HG02870 (cell line): ENCODE data around the gene CTTNBP2NL.
"Not testable (repeated sequence)": the region's sequence is repeated elsewhere in the genome, so short reads cannot be mapped to it uniquely, and the experiment has no call there.

Experiments used
- ATAC-seq: cut with Tn5 transposase; IDR thresholded peaks from one replicate; pipeline ENCODE4 v1.9.1; 2021; ENCODE audit warnings: mild to moderate bottlenecking, moderate library complexity; ENCODE audit not compliant: unreplicated experiment

Gene CTTNBP2NL

GRCh38 chr1:112386024-112386723 is 9.8 kb upstream of the CTTNBP2NL start:
- ATAC-seq, result no peak

GRCh38 chr1:112386731-112387346 is 9.2 kb upstream of the CTTNBP2NL start:
- ATAC-seq, result no peak

- no peak for ATAC-seq
These were observed 8.2 kb upstream of the CTTNBP2NL start for GRCh38 chr1:112387807-112388206.

GRCh38 chr1:112388436-112388835 is 7.6 kb upstream of the CTTNBP2NL start:
- no peak for ATAC-seq

GRCh38 chr1:112389689-112390088 is 6.3 kb upstream of the CTTNBP2NL start:
- no peak for ATAC-seq

- ATAC-seq, result not testable (repeated sequence)
These were observed 5.7 kb upstream of the CTTNBP2NL start for GRCh38 chr1:112390335-112390734.

- no peak for ATAC-seq
These were observed 5.0 kb upstream of the CTTNBP2NL start for GRCh38 chr1:112390775-112391602.

GRCh38 chr1:112391603-112391940 is 4.4 kb upstream of the CTTNBP2NL start:
- ATAC-seq, result no peak

GRCh38 chr1:112393631-112393974 is 2.4 kb upstream of the CTTNBP2NL start:
- ATAC-seq, result no peak

- no peak for ATAC-seq
These were observed 1.3 kb upstream of the CTTNBP2NL start for GRCh38 chr1:112394743-112395062.

- ATAC-seq, result no peak
These were observed 676 bp upstream of the CTTNBP2NL start for GRCh38 chr1:112395256-112395820.

GRCh38 chr1:112396653-112397471 is 848 bp downstream of the CTTNBP2NL start:
- no peak for ATAC-seq

GRCh38 chr1:112397841-112398240 is 1.8 kb downstream of the CTTNBP2NL start:
- ATAC-seq, result no peak

GRCh38 chr1:112399456-112399855 is 3.4 kb downstream of the CTTNBP2NL start:
- ATAC-seq, result no peak

- not testable (repeated sequence) for ATAC-seq
These were observed 4.7 kb downstream of the CTTNBP2NL start for GRCh38 chr1:112400706-112401105.

GRCh38 chr1:112402682-112403643 is 6.9 kb downstream of the CTTNBP2NL start:
- ATAC-seq, result no peak

GRCh38 chr1:112406771-112407170 is 10.8 kb downstream of the CTTNBP2NL start:
- ATAC-seq, result no peak

GRCh38 chr1:112409414-112409813 is 13.4 kb downstream of the CTTNBP2NL start:
- ATAC-seq, result no peak

GRCh38 chr1:112410673-112411072 is 14.7 kb downstream of the CTTNBP2NL start:
- no peak for ATAC-seq

- ATAC-seq, result no peak
These were observed 21.3 kb downstream of the CTTNBP2NL start for GRCh38 chr1:112417271-112417670.
